Esophagus muscularis mucosa (tissue), 3 donors: ENCODE measurements around the gene KHSRP.

ENCODE experiments used
- CTCF ChIP-seq, 3 experiments: fragments of 200-600 bp in 2 of 3; fragments of 450-650 bp in 1 of 3; sonication (generic) in 2 of 3; IDR thresholded peaks; one replicate each; pipeline ENCODE4 v1.5.1; 2017 to 2019; ENCODE audit warnings: antibody characterized with exemption in 3 of 3, mild to moderate bottlenecking in 2 of 3, moderate library complexity in 1 of 3
- EP300 ChIP-seq: sonication (generic); formaldehyde crosslinking; IDR thresholded peaks from one replicate; pipeline ENCODE4 v1.6.1; 2017; ENCODE audit warnings: antibody characterized with exemption

GRCh38 chr19:6433663-6434062 is 9.1 kb upstream of the KHSRP start, which contains the start of gene SLC25A41:
- TF ChIP-seq CTCF (IDR thresholded peaks at IDR 0.05), result no peak
- no peak for TF ChIP-seq EP300
